Measurements from ENCODE around the gene VASP. TPM values are rescaled to one million over a fixed set of nuclear protein-coding genes. Genes with fewer than 3 reads are reported as not detected.

The VASP gene
- total and polyA plus RNA-seq, 5 experiments from 2014 or later: 39.9 to 72.1 (median 49.6) TPM

- POLR2A ChIA-PET: interaction anchor here (0.8 kb wide), 1 partner anchor 10 kb away, joined by 5 read pairs; no protein-coding TSS in a partner anchor
- H3K36me3 Mint-ChIP-seq: peaks cover 0 to 9% (median 4%) of the 10 kb centered on the region in 3 donors
- ATAC-seq (no peak), DNase-seq (no peak)
- H3K27ac Mint-ChIP-seq: no peak overlapping the region
- H3K9me3 Mint-ChIP-seq: no peaks in the 10 kb centered on the region
- peaks cover 6 to 21% (median 18%) of the 10 kb centered on the region in 4 donors for H3K4me1 Mint-ChIP-seq
- no peak overlapping the region for H3K4me3 Mint-ChIP-seq
- H3K27me3 Mint-ChIP-seq: no peaks in the 10 kb centered on the region
These were observed 47.2 kb downstream of the VASP start for GRCh38 chr19:45554481-45554880.

- Mint-ChIP-seq H3K36me3 (peaks cover 0 to 11% (median 6%) of the 10 kb centered on the region in 3 donors), H3K4me3 (no peak overlapping the region), H3K9me3 (no peaks in the 10 kb centered on the region), H3K4me1 (peaks cover 18 to 43% (median 38%) of the 10 kb centered on the region in 4 donors), H3K27me3 (no peaks in the 10 kb centered on the region), H3K27ac (peak overlapping the region in 4 of 10 donors; percentile 36 to 75 (median 54))
- POLR2A ChIA-PET: no interaction called here
- DNase-seq (no peak), ATAC-seq (no peak)
These were observed 49.6 kb downstream of the VASP start for GRCh38 chr19:45556835-45557234.

- peak overlapping the region in 8 of 10 donors; percentile 3 to 66 (median 30) for H3K4me3 Mint-ChIP-seq
- no peaks in the 10 kb centered on the region for H3K27me3 Mint-ChIP-seq
- POLR2A ChIA-PET: interaction anchor here (0.6 to 1.1 kb wide), 6 partner anchors 33 to 122 kb away, joined by 3 to 4 read pairs (median 4); partner anchors contain the start of gene EML2
- H3K9me3 Mint-ChIP-seq: no peaks in the 10 kb centered on the region
- ATAC-seq (peak; percentile 94), DNase-seq (peak; percentile 62 to 86 (median 78))
- H3K4me1 Mint-ChIP-seq: peaks cover 18 to 55% (median 49%) of the 10 kb centered on the region in 4 donors
- H3K36me3 Mint-ChIP-seq: peaks cover 0 to 2% (median 2%) of the 10 kb centered on the region in 3 donors
- H3K27ac Mint-ChIP-seq: peak overlapping the region in 9 of 10 donors; percentile 49 to 91 (median 71)
These were observed 51.2 kb downstream of the VASP start for GRCh38 chr19:45558399-45558878.

- peaks cover 23 to 66% (median 61%) of the 10 kb centered on the region in 4 donors for H3K4me1 Mint-ChIP-seq
- ATAC-seq: no peak
- no peaks in the 10 kb centered on the region for H3K9me3 Mint-ChIP-seq
- POLR2A ChIA-PET: interaction anchor here (0.6 kb wide), 1 partner anchor 21 kb away, joined by 3 read pairs; no protein-coding TSS in a partner anchor
- H3K27ac Mint-ChIP-seq: peak overlapping the region in 7 of 10 donors; percentile 57 to 92 (median 73)
- H3K4me3 Mint-ChIP-seq: peak overlapping the region in 4 of 10 donors; percentile 14 to 36 (median 22)
- H3K36me3 Mint-ChIP-seq: peaks cover 0 to 2% (median 2%) of the 10 kb centered on the region in 3 donors
- DNase-seq: no peak
- H3K27me3 Mint-ChIP-seq: no peaks in the 10 kb centered on the region
These were observed 52.8 kb downstream of the VASP start for GRCh38 chr19:45560038-45560437.

- H3K27me3 Mint-ChIP-seq: no peaks in the 10 kb centered on the region
- peaks cover 23 to 71% (median 62%) of the 10 kb centered on the region in 4 donors for H3K4me1 Mint-ChIP-seq
- H3K4me3 Mint-ChIP-seq: peak overlapping the region in 2 of 10 donors; percentile 66 to 78
- H3K9me3 Mint-ChIP-seq: no peaks in the 10 kb centered on the region
- DNase-seq: no peak
- peak overlapping the region in 8 of 10 donors; percentile 20 to 96 (median 70) for H3K27ac Mint-ChIP-seq
- no peak for ATAC-seq
- H3K36me3 Mint-ChIP-seq: peaks cover 0 to 2% (median 2%) of the 10 kb centered on the region in 3 donors
- POLR2A ChIA-PET: no interaction called here
These were observed 53.4 kb downstream of the VASP start for GRCh38 chr19:45560686-45561085.

GRCh38 chr19:45564131-45564780, 57.0 kb downstream of the VASP start:
- Mint-ChIP-seq H3K4me3 (peak overlapping the region; percentile 15 to 86 (median 70)), H3K36me3 (peaks cover 0 to 2% (median 2%) of the 10 kb centered on the region in 3 donors), H3K9me3 (no peaks in the 10 kb centered on the region), H3K4me1 (peaks cover 17 to 65% (median 46%) of the 10 kb centered on the region in 4 donors), H3K27me3 (no peaks in the 10 kb centered on the region), H3K27ac (peak overlapping the region; percentile 72 to 97 (median 94))
- ATAC-seq: peak in 1 of 2 donors; percentile 47
- POLR2A ChIA-PET: interaction anchor here (1.1 to 1.3 kb wide), 2 partner anchors 20 to 64 kb away, joined by 4 to 6 read pairs; partner anchors contain the start of gene OPA3
- DNase-seq: peak in 1 of 10 donors; percentile 10

GRCh38 chr19:45567609-45568008, 60.3 kb downstream of the VASP start:
- Mint-ChIP-seq H3K4me1 (peaks cover 13 to 48% (median 32%) of the 10 kb centered on the region in 4 donors), H3K9me3 (no peaks in the 10 kb centered on the region), H3K4me3 (no peak overlapping the region), H3K36me3 (peaks cover 0 to 3% (median 0%) of the 10 kb centered on the region in 3 donors), H3K27me3 (no peaks in the 10 kb centered on the region), H3K27ac (no peak overlapping the region)
- POLR2A ChIA-PET: interaction anchor here (1.2 kb wide), 1 partner anchor 40 kb away, joined by 3 read pairs; no protein-coding TSS in a partner anchor
- no peak for DNase-seq
- ATAC-seq: no peak

- ATAC-seq (no peak), DNase-seq (no peak)
- Mint-ChIP-seq H3K4me3 (no peak overlapping the region), H3K27ac (peak overlapping the region in 2 of 10 donors; percentile 33 to 72), H3K27me3 (no peaks in the 10 kb centered on the region), H3K4me1 (peaks cover 17 to 40% (median 21%) of the 10 kb centered on the region in 4 donors), H3K36me3 (peaks cover 0 to 3% (median 0%) of the 10 kb centered on the region in 3 donors), H3K9me3 (no peaks in the 10 kb centered on the region)
- POLR2A ChIA-PET: no interaction called here
These were observed 61.5 kb downstream of the VASP start for GRCh38 chr19:45568732-45569131.

GRCh38 chr19:45569619-45570421, 62.5 kb downstream of the VASP start:
- Mint-ChIP-seq H3K36me3 (peaks cover 0 to 3% (median 0%) of the 10 kb centered on the region in 3 donors), H3K27ac (peak overlapping the region in 5 of 10 donors; percentile 19 to 60 (median 24)), H3K9me3 (no peaks in the 10 kb centered on the region), H3K27me3 (no peaks in the 10 kb centered on the region), H3K4me3 (no peak overlapping the region), H3K4me1 (peaks cover 10 to 34% (median 13%) of the 10 kb centered on the region in 4 donors)
- DNase-seq: peak; percentile 29 to 71 (median 53)
- peak; percentile 68 for ATAC-seq
- POLR2A ChIA-PET: no interaction called here

- no peak for ATAC-seq
- DNase-seq: no peak
- POLR2A ChIA-PET: no interaction called here
- H3K27ac Mint-ChIP-seq: peak overlapping the region in 3 of 10 donors; percentile 31 to 60 (median 44)
- H3K9me3 Mint-ChIP-seq: no peaks in the 10 kb centered on the region
- peaks cover 0 to 3% (median 0%) of the 10 kb centered on the region in 3 donors for H3K36me3 Mint-ChIP-seq
- H3K4me1 Mint-ChIP-seq: peaks cover 9 to 31% (median 14%) of the 10 kb centered on the region in 4 donors
- no peak overlapping the region for H3K4me3 Mint-ChIP-seq
- H3K27me3 Mint-ChIP-seq: no peaks in the 10 kb centered on the region
These were observed 64.4 kb downstream of the VASP start for GRCh38 chr19:45571457-45572220.

GRCh38 chr19:45574526-45574925, 67.2 kb downstream of the VASP start:
- no peaks in the 10 kb centered on the region for H3K27me3 Mint-ChIP-seq
- peaks cover 0 to 6% (median 0%) of the 10 kb centered on the region in 3 donors for H3K36me3 Mint-ChIP-seq
- no peak overlapping the region for H3K27ac Mint-ChIP-seq
- peaks cover 9 to 34% (median 19%) of the 10 kb centered on the region in 4 donors for H3K4me1 Mint-ChIP-seq
- H3K9me3 Mint-ChIP-seq: no peaks in the 10 kb centered on the region
- no peak overlapping the region for H3K4me3 Mint-ChIP-seq
- POLR2A ChIA-PET: interaction anchor here (0.7 kb wide), 1 partner anchor 12 kb away, joined by 4 read pairs; no protein-coding TSS in a partner anchor
- ATAC-seq: no peak
- no peak for DNase-seq

- no peak for DNase-seq
- H3K27me3 Mint-ChIP-seq: no peaks in the 10 kb centered on the region
- H3K9me3 Mint-ChIP-seq: no peaks in the 10 kb centered on the region
- peaks cover 3 to 27% (median 13%) of the 10 kb centered on the region in 4 donors for H3K4me1 Mint-ChIP-seq
- peak overlapping the region in 1 of 10 donors; percentile 17 for H3K27ac Mint-ChIP-seq
- H3K36me3 Mint-ChIP-seq: peaks cover 0 to 6% (median 0%) of the 10 kb centered on the region in 3 donors
- POLR2A ChIA-PET: no interaction called here
- no peak overlapping the region for H3K4me3 Mint-ChIP-seq
- ATAC-seq: no peak
These were observed 67.9 kb downstream of the VASP start for GRCh38 chr19:45575216-45575615.
